ENCODE results near the gene PITPNM3.

Gene PITPNM3

GRCh38 chr17:6498901-6499540, 57.3 kb downstream of the PITPNM3 start:
- H3K9me3 Mint-ChIP-seq, result no peaks in the 10 kb centered on the region
- no peaks in the 10 kb centered on the region for H3K27me3 Mint-ChIP-seq (ENCODE audit: low read depth, poor library complexity)
- peaks cover 63% of the 10 kb centered on the region for H3K4me1 Mint-ChIP-seq
- H3K4me3 Mint-ChIP-seq, result no peak overlapping the region
- H3K36me3 Mint-ChIP-seq (ENCODE audit: low read depth), result no peaks in the 10 kb centered on the region
- H3K27ac Mint-ChIP-seq, result no peak overlapping the region
- no peak for DNase-seq
- TF ChIP-seq CTCF (IDR thresholded peaks at IDR 0.05), result no peak

GRCh38 chr17:6498356-6498755, 58.0 kb downstream of the PITPNM3 start:
- Mint-ChIP-seq H3K27ac (peak overlapping the region; percentile 14), H3K27me3 (ENCODE audit: low read depth, poor library complexity) (no peaks in the 10 kb centered on the region), H3K4me3 (no peak overlapping the region), H3K9me3 (no peaks in the 10 kb centered on the region), H3K4me1 (peaks cover 68% of the 10 kb centered on the region), H3K36me3 (ENCODE audit: low read depth) (no peaks in the 10 kb centered on the region)
- TF ChIP-seq CTCF (IDR thresholded peaks at IDR 0.05), result no peak
- DNase-seq, result no peak

GRCh38 chr17:6497496-6498221, 58.7 kb downstream of the PITPNM3 start:
- H3K27ac Mint-ChIP-seq, result peak overlapping the region; percentile 34
- no peaks in the 10 kb centered on the region for H3K9me3 Mint-ChIP-seq
- peak overlapping the region; percentile 44 for H3K4me3 Mint-ChIP-seq
- no peak for TF ChIP-seq CTCF (IDR thresholded peaks at IDR 0.05)
- DNase-seq, result peak; percentile 28
- peaks cover 75% of the 10 kb centered on the region for H3K4me1 Mint-ChIP-seq
- no peaks in the 10 kb centered on the region for H3K27me3 Mint-ChIP-seq (ENCODE audit: low read depth, poor library complexity)
- no peaks in the 10 kb centered on the region for H3K36me3 Mint-ChIP-seq (ENCODE audit: low read depth)

- Mint-ChIP-seq H3K4me1 (peaks cover 74% of the 10 kb centered on the region), H3K27me3 (ENCODE audit: low read depth, poor library complexity) (no peaks in the 10 kb centered on the region), H3K9me3 (no peaks in the 10 kb centered on the region), H3K27ac (peak overlapping the region; percentile 34), H3K36me3 (ENCODE audit: low read depth) (no peaks in the 10 kb centered on the region), H3K4me3 (peak overlapping the region; percentile 76)
- no peak for DNase-seq
- no peak for TF ChIP-seq CTCF (IDR thresholded peaks at IDR 0.05)
These were observed 59.5 kb downstream of the PITPNM3 start for GRCh38 chr17:6496640-6497441.

GRCh38 chr17:6496116-6496481, 60.3 kb downstream of the PITPNM3 start:
- Mint-ChIP-seq H3K4me1 (peaks cover 70% of the 10 kb centered on the region), H3K4me3 (peak overlapping the region; percentile 76), H3K9me3 (no peaks in the 10 kb centered on the region), H3K27me3 (ENCODE audit: low read depth, poor library complexity) (no peaks in the 10 kb centered on the region), H3K27ac (no peak overlapping the region), H3K36me3 (ENCODE audit: low read depth) (no peaks in the 10 kb centered on the region)
- no peak for TF ChIP-seq CTCF (IDR thresholded peaks at IDR 0.05)
- DNase-seq, result peak; percentile 59
